Muscle of arm (tissue), 12 donors: ENCODE measurements around the gene CORO1C. TPM values are rescaled to one million over a fixed set of nuclear protein-coding genes. Genes with fewer than 3 reads are reported as not detected.
"Not testable (repeated sequence)": the region's sequence is repeated elsewhere in the genome, so short reads cannot be mapped to it uniquely, and the experiment has no call there.

Source experiments
- DNase-seq: peaks from one replicate; pipeline ENCODE4 v3.0.0-alpha.2; 2013
- polyA plus RNA-seq, 12 donors: library from polyadenylated mRNA; unstranded; fragments of 120-200 nt; gene quantifications; one replicate each; pipeline ENCODE4 v1.2.1, GENCODE V29; 2013; ENCODE audit not compliant: insufficient read length in 12 of 12

Gene CORO1C
- polyA plus RNA-seq, 12 donors: 62.7 to 117 (median 90.9) TPM; not detected in 1

DNA sequence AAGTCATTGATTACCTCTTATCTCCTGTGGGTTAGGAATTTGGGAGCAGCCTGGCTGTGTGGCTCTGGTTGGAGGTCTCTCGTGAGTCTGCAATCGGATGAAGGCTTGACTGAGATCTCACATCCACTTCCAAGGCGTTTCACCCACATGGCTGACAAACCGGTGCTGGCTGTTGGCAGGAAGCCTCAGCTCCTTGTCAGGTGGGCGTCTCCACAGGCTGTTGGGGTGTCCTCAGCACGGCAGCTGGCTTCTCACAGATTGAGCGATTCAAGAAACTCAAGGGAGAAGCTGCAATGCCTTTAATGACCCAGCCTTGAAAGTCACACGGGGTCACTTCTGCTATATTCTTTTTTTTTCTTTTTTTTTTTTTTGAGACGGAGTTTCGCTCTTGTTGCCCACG lies 28.6 kb upstream of the CORO1C start:
- DNase-seq: no peak

DNA sequence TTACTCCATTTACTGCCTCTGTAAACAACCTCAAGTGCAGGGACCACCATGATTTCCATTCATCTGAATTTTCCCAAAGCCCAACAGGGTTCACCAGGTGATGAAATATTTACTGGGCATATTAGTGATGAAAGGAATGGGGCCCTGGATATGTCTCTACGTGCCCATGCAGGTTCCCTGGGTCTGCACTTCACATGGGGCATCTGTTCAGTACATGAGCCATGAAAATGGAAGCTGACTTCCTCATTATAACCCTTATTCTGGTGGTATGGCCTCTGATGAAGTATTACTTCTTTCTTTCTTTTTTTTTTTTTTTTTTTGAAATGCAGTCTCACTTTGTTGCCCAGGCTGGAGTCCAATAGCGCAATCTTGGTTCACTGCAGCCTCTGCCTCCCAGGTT lies 26.5 kb upstream of the CORO1C start:
- no peak for DNase-seq

DNA sequence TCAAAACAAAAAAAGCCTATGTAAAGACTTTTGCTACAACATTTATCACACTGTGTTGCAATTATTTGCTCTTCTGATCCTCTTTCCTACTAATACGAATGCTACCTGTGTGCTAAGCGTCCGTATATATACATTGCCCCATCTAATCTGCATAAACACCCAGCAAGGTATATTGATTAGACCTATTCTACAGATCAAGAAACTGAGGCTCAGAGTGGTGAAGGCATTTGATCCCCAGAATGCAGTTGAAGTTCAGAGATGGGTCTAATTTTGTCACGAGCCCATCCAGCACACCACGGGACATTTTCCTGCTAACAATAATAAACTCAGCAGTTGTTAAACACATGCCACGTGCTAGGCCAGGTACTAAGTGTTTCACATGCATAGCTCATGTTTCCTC lies 25.1 kb upstream of the CORO1C start:
- DNase-seq: no peak

DNA sequence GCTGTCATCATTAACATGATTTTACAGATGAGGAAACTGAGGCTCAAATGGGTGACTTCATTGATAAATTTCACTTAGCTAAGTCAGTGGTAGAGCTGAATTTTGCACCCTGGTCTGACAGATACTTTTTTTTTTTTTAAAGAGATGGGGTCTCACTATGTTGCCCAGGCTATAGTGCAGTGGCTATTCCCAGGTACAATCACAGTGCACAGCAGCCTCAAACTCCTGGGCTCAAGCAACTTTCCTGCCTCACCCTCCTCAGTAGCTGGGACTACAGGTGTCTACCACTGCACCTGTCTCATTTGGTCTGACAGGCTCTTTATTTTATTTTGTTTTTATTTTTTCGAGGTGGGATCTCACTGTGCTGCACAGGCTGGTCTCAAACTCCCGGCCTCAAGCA lies 24.2 kb upstream of the CORO1C start:
- DNase-seq: no peak

DNA sequence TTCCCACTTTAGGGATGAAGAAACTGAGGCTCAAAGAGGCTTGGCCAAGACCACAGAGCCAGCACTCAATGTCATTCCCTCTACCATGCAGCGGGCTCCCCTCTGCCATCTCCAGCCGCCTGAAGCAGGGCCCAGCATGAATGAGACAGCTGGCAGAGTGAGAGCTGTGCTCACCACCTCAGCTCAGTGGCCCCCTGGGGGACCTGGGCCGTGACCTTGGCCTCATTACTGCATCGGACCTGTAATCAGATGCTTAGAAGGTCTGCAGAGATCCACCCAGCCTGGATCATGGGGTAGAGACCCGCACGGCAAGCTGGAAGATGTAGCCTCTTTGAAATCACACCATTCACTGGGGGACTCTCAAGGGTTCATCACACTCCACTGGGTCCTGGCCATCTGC lies 22.7 kb upstream of the CORO1C start:
- DNase-seq: no peak

DNA sequence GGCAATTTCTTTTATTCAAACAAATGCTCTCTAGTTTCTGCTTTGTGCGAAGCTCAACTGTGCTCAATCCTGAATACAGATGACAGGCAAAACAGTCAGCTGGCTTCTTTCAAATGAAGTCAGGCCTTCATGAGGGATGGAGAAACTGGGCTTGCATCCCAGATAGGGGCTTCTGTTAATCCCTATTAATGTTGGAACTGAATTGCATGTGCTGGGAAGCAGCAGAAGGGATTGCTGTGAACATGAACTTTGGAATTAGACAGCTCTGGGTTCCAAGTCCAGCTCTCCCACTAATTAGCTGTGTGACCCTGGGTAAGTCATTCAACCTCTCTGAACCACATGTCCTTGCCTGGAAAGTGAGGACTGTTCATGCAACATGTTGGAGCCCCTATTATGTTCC lies 21.1 kb upstream of the CORO1C start:
- DNase-seq: peak; percentile 60

DNA sequence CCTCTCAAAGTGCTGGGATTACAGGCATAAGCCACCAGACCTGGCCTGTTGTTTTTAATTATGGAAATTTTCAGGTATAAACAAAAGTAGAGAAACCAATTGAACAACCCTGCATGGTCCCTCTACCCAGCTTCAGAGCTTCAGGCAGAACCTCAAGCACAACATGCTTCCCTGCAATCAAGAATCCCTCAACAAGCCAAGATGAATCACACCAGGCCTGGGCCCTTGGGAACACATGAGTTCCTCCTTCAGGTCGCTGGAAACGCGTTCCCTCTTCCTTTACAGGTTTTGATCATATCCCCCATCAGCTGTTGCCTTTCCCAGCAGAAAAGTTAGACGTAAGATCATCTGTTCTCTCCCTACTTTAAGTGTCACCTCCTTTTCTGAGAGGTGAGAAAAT lies 20.5 kb upstream of the CORO1C start:
- no peak for DNase-seq

DNA sequence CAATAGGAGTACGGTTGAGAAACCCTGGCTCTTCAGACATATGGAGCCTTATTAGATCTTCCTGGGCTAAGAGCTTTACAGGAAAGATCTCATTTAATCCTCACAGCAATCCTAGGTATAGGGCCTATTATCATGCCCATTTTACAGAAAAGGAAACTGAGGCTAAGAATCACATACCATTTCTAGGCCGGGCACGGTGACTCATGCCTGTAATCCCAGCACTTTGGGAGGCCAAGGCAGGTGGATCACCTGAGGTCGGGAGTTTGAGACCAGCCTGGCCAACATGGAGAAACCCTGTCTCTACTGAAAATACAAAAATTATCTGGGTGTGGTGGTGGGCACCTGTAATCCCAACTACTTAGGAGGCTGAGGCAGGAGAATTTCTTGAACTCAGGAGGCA lies 19.7 kb upstream of the CORO1C start:
- DNase-seq: not testable (repeated sequence)

DNA sequence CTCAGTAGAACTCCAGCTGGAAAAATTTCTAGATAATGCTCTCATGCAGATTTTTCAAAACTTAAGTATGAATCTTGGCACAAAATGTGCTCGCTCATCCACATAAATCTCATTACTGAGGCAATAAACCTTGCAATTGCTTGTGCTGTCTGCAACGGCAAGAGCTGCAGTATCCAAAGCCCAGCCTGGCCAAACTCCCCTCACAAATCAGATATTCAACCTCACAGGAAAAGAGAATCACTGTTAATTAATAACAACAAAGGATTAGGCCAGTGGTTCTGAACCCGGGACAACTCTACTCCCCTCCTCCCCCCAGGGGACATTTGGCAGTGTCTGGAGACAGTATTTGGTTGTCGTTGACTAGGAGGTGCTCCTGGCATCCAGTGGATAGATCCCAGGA lies 19.2 kb upstream of the CORO1C start:
- no peak for DNase-seq

DNA sequence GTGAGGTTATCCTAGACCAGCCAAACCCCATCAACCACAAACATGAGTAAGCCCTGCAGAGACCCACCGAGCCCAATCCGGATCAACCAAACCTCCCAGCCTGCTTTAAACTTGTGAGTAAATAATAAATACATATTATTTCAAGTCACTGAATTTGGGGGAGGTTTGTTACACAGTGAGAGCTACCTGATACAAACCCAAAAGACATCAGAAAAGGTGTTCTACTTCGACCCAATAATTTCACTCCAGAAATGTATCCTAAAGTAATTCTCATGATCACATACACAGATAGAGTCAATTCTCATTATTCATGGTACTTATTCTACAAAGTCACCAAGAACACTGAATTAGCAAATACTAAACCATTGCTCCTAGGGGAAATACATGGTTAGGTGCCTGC lies 16.2 kb upstream of the CORO1C start:
- no peak for DNase-seq

DNA sequence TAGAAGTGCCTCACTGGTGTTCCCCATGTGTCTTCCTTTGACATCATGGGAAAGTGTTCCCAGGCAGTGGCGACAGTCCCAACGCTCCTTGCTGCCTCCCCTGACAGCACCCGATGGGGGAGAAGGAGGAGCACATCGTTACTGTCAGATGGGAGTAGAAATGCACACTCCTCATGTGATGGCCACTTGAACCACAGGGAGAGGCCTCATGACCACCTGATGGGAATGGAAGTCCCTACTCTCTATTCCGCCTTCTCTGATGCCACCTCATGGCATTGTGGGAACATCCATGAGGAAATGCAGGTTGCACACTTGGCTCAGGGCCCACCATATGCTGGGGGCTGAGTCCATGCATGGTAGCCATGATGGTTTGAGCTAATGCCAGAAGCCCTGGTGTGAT lies 14.3 kb upstream of the CORO1C start:
- no peak for DNase-seq

DNA sequence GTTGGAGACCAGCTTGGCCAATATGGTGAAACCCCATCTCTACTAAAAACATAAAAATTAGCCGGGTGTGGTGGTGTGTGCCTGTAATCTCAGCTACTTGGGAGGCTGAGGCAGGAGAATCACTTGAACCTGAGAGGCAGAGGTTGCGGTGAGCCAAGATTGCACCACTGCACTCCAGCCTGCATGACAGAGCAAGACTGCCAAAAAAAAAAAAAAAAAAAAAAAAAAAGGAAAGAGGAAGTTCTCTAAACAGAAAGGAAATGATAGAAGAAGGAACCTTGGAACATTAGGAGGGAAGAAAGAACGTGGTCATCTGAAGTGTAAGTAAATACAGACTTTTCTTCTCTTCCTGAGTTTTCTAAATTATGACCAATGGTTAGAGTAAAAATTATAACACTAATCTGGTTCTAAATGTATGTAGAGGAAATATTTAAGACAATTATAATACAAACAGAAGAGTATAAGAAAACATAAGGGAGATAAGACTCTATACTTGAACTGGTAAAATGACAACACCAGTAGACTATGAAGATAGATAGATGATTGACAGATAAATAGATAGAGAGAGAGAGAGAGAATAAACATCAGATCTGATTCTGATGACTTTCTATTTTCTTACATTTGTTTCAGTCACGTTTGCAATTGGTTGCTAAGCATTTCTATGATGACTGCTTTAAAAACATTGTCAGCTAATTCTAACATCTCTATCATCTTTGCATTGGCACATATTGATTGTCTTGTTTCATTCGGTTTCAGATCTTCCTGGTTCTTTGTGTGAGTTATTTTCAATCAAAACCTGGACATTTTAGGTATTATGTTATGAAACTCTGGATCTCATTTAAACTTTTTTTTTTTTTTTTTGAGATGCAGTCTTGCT lies 12.9 kb upstream of the CORO1C start:
- DNase-seq: no peak

DNA sequence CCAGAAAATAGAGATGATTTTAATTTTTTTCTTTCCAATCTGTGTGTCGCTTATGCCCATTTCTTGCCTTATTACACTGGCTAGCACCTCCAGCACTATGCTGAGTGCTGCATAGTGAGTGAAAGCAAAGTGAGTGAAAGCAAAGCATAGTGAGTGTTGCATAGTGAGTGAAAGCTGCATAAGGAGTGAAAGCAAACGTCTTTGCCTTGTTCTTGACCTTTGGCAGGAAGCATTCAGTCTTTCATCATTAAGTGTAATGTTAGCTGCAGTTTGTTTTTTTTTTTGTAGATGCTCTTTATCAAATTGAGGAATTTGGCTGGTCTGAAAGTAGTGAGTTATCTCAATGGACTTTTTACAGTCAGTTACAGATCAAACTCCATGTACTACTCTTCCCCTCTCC lies 6.9 kb upstream of the CORO1C start:
- DNase-seq: no peak

DNA sequence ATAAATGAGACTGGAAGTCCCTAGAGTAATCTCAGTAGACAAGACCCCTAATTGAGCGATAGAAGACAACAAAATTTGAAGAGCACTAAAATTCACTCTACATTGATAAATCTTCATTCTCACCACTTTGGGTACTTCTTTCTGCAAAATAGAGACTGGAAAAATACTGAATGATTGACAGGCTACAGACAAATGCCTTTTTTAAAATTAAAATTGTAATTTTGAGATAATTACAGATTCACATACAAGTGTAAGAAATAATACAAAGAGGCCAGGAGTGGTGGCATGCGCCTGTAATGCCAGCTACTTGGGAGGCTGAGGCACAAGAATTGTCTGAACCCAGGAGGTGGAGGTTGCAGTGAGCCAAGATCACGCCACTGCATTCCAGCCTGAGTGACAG lies 4.5 kb upstream of the CORO1C start:
- no peak for DNase-seq

DNA sequence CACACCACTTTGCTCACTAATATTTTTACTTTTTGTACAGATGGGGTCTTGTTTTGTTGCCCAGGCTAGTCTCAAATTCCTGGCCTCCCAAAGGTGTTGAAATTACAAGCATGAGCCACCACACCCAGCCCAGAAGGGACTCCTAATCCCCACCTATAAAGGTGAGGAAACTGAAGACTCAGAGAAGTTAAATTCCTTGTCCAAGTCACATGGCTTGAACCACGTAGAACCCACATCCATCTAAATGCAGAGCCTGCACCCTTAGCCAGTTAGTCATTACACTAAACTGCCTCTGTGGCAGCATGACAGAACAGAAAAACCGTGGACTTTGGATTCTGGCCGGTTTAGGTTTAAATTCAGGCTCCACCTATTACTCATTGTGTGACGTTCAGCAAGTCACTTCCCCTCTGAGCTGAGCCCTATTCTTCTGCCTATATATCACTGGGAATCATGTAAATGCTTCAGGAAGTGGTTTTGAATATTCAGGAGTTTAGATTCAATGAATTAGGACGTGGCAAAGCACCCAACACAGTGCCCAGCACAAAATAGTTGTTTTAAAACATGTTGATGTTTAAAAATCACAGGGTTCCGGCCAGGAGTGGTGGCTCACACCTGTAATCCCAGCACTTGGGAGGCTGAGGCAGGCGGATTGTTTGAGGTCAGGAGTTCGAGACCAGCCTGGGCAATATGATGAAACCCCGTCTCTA lies 3.0 kb upstream of the CORO1C start:
- peak; percentile 44 for DNase-seq

DNA sequence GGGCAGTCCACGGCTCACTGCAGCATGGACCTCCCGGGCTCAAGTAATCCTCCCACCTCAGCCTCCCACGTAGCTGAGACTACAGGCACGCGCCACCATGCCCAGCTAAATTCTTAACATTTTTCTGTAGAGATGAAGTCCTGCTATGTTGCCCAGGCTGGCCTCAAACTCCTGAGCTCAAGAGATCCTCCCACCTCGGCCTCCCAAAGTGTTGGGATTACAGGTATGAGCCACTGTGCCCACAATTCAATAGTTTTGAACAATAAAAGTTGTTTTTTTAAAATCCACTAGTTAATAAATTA lies 1.9 kb upstream of the CORO1C start:
- not testable (repeated sequence) for DNase-seq

DNA sequence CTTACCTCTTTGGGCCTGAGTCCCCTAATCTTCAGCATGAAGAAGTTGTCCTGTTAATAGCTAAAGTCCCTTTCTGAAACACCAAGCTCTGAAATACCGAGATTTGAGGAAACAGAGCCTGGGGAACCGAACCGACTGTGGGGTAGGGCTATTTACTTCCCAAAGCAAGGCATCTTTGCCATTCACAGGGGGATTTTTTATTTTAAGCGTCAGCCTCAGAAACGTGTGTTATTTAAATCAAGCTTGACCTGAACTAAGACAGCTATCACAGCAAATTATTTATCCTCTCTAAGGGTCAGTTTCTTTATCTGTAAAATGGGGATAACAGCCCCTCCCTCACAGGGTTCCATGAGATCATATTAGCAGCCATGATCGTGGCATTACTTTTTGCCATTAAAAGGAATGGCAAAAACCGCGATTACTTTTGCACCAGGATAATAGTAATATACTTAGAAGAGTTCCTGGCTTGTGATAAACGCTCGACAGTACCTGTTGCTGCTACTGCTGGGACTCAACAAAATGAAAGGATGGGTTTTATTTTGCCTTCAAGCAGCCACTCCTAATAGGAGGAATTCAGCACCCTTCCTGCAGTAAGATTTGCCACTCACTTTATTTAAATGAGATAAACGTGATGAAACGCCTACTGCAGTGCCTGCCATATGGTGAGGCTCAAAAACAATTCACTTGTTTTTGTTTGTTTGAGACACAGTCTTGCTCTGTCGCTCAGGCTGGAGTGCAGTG lies 1.3 kb upstream of the CORO1C start:
- DNase-seq: no peak

DNA sequence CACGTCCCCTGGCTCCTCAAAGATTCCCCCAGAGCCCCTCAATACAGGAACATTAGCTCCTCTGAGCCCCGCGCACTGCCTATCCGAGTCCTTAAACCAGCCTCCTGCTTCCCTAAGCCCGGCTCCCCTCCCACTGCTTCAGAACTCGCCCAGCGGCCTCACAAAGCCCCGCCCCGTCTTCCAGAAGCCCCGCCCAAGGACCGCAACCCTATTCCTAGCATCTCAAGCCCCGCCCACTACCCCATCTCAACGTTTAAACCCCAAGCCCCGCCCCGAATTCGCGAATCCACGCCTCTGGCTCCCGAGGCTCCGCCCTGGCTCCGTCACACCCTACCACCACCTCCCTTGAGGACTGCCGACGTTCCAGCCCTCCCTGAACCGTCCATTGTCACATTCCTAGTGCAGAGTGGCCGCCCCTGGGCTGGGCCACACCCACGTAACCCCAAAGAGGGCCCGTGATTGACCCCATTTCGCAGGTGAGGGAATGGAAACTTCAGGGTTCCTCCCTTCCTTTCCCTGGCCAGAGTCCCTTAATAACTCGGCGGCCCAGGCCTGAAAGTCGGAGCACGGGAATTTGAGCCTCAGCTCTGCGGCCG lies 646 bp upstream of the CORO1C start:
- DNase-seq: peak; percentile 97

DNA sequence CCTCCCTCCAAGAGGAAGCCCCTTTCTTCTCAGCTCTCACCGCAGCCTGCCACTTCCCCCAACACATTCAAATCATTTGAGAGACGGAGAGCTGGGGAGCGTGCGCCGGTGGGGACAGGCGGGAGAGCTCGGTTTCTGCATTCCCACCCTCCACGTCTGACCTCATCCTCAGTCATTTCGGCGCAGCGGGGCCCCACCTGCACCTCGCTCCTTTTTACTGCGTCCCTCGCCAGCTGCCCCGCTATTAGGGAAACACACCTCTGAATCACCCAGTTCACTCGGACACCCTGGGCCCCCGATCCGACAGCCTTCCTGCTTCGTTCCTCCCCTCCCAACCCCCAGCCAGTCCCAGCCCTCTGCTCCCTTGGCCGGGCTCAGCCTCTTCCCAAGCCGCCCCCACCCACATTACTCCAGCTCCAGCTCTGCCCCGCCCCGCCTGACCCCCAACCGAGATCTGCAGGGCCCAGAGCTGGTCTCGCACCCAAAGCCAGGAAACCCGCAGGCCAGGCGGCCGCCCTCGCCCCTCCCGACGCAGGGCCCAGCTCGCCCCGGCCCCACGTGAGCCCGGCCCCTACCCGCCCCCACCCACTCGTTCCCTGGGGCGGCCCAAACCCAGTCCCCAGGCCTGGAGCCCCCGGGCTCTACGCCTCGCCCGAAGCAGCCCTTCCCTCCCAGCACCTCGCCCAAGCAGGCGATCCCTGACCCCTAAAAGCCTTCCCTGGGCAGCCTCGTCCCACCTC lies 783 bp downstream of the CORO1C start:
- DNase-seq: peak; percentile 66

DNA sequence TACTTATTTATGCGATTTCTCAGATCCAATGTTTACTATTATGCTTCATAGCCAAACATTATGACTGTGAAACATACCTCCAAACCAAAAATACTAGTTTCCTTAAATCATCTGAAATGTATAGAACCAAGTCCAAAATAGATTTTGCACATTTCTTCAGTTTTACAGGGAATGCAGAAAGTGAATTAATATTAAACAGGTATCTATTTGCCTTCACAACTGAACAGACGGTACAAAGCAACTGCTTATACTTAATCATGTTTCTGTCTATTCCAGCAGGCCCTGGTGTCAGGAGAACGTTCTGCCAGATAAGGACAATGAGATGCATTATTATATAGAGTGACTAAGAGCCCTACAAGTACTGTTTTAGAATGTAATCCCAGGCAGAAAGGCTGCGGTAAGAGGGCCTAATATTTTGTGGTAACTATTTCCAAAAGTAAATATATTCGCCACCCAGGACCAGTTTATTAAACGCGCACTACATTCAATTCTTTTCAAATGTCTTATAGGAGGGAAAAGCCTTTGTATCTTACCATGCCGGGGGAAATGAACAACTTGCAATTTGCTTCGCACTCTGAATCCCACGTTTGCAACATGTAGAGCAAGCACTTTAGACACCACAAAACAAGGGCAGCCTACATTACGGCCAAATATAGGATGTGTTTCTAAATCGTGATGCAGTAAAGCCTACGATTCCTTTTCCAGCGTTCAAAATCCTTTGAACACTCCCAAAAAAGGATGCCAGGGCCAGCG lies 1.5 kb downstream of the CORO1C start:
- peak; percentile 35 for DNase-seq
